Measurements from ENCODE around the gene LPP.

GRCh38 chr3:188217011-188217463 lies 63.1 kb downstream of the LPP start:
- TF ChIP-seq CTCF (IDR thresholded peaks at IDR 0.05) = no peak
- no peak for TF ChIP-seq KDM5A (IDR thresholded peaks at IDR 0.05)
- no peak for TF ChIP-seq RFX5 (IDR thresholded peaks at IDR 0.05)
- no peak for TF ChIP-seq SMC3 (IDR thresholded peaks at IDR 0.05)
- TF ChIP-seq MAX (IDR thresholded peaks at IDR 0.05) = no peak
- no peak for TF ChIP-seq POLR2A (IDR thresholded peaks at IDR 0.05; ENCODE audit: low read length)
- TF ChIP-seq KDM1A (IDR thresholded peaks at IDR 0.05; ENCODE audit: low read depth) = no peak
- no peak for TF ChIP-seq BHLHE40 (IDR thresholded peaks at IDR 0.05; ENCODE audit: low read depth, low read length)
- TF ChIP-seq ELK1 (IDR thresholded peaks at IDR 0.05; ENCODE audit: low read depth, low read length) = no peak
- no peak for TF ChIP-seq EP300 (IDR thresholded peaks at IDR 0.05)
- no peak for TF ChIP-seq NR3C1 (IDR thresholded peaks at IDR 0.05)
- TF ChIP-seq E2F6 (IDR thresholded peaks at IDR 0.05; ENCODE audit: borderline replicate concordance, low read depth) = no peak
- TF ChIP-seq REST (IDR thresholded peaks at IDR 0.05) = no peak
